Activated T-helper 1 cell treated with anti-CD3 and anti-CD28 coated beads, Interleukin-2, amount 50 U/mL, for 16 hours (primary cell): ENCODE data around the gene TEKTIP1.
"Not testable (repeated sequence)": the region's sequence is repeated elsewhere in the genome, so short reads cannot be mapped to it uniquely, and the experiment has no call there.

ENCODE experiments used
- DNase-seq, 2 donors: peaks; one replicate each; pipeline ENCODE4 v3.0.0-alpha.2; 2020; ENCODE audit warnings: low read depth in 1 of 2, low spot score in 1 of 2

Gene TEKTIP1

DNA sequence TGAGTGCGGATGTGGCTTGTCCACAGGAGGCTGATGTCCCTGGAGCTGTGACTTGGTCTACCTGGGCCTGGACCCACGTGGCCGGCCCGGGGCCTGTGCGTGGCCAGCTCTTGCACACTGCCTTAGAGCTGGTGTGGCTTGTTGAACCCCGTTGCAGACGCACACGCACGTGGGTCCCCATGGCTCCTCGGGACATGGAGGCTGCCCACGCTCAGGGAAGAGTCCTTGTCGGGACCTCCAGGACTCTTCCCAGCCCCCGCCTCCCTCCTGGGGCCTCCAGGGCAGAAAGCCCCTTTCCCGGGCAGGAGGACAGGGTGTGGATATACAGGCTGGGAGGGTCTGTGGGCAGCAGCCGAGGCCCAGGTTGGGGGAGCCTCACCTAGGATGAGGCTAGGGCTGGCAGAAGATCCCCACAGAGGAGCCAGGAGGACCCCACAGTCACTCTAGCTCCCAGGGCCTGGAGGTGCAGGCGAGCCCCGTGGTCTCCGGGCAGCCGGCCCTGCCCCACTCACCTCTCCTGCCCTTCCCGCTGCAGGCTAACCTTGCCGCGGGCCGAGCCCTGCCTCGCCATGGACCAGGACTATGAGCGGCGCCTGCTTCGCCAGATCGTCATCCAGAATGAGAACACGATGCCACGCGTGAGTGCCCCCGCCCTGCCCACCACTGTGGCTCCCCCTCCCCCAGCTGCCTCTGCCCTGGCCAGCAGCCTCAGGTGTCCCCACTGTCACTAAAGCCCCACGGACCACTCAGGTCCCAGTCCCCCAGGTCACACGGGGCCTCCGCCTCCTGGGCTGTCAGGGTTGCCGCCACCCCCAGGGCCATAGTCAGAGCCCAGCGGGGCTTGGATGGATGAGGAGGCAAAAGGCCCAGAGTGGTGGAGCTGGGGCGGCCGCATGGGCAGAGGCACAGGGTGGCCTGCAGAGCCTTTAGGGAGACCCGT lies 16.3 kb upstream of the TEKTIP1 start:
- no peak for DNase-seq

DNA sequence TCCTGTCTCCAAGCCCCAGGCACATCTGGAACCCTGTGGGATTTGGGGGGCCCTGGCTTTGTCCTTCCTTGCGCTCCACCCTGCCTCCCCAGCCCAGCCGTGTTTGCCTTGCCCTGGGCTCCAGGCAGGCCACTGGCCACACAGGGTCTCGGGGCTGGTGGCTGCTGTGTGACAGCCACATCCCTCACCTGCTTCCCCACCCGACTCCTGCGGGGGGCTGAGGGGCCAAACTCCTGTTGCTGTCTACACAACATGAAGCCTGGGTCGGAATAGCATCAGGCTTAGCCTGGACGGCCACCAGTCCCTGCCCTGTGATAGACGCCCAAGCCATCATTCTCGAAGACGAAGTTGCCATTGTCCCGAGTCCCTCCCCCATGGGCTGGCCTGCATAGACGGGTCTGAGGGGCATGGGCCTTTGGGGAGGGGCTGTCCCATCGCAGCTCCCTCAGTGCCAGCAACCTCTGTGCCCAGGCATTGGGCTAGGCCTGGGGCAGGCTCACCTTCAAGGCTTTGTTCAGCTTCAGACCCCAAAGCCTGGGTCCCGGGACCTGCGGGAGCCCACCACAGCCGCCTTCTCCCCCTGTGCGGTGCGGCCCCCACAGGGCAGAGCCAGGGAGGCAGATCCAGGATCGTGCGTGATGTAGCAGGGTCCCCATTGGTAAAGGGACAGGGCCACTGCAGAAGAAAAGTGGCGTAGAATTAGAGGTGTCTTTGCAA lies 15.5 kb upstream of the TEKTIP1 start:
- DNase-seq: no peak

DNA sequence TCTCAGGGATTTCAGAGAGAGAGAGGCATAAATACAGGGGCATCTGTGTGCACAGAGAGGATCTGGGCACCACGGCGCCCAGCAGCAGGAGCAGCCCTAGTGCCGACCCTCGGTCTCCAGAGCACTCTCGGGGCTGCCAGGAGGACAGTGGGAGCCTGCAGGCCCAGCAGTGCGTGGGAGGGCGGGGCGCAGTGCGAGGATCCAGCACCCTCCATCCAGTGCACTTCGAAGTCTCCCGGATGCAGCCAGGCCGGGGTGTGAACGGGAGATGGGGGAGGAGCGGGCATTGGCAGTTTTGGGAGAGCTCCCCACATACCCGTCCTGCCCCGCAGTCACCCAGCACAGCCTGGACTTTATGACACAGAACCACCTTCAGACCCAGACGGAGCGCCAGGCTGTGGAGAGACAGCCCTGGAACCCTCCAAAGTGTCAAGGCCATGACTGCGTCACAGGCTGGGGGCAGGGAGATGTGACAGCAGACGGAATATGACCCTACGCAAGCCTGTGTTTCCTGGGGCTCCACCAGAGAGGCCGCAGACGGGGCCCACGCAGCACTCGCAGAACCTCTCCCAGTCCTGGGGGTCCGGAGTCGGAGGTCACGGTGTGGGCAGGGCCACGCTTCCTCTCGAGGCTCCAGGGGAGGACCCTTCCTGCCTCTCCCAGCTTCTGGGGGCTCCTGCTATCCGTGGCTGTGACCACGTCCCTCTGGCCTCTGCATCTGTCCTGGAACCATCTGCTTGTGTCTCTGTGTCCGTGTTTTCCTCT lies 14.7 kb upstream of the TEKTIP1 start:
- no peak for DNase-seq

DNA sequence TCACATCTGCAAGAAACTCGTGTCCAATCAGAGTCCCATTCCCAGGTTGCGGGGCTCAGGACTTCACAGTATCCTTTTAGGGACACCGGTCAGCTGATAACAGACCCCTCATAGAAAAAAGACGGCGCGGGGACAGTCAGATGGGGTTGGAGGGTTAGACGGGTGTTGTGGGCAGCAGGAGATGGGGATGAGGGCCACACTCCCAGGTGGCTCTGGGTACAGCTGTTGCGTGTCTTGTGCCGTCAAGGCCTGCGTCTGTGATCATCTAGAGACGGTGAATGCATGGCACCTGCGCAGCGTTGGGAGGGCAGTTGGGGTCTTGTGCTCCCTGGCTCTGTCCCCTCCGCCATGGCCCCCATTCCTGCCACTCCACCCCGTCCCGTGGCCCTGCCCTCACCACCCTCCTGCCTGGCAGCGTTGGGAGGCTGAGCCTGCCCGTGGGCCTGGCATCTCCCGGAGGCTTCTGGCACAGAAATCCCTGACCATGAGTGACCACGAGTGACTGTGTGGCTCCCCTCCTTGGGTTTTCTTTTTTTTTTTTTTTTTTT lies 14.0 kb upstream of the TEKTIP1 start:
- no peak for DNase-seq

DNA sequence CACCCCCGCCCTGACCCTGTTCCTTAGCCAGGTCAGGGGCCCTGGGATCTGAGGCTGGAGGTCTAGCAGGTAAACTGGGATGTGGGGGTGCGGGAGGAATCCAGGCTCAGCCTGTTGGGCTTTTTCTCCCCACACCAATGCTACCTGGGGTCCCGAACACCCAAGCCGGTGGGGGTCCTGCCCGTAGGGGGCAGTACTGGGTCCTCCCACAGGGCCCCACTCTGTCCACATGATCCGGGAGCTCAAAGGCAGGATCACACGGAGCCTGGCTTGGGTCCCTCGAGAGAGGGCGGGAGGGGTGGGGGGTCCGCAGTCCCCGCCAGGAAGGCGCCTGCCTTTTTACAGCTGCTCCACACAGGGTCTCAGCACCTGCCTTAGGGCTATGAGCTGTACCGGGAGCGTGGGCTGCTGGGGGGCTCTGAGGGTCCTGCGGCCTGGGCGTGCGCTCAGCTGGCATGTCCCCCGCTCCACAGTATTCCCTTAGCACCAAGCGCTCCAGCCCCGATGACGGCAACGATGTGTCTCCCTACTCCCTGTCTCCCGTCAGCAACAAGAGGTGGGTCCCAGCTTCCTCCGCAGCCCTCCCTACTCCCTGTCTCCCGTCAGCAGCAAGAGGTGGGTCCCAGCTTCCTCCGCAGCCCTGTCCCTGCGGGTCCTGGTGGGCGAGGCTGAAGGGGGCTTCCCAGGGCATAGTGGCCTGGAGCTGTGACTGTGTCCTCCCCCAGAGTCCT lies 12.3 kb upstream of the TEKTIP1 start:
- DNase-seq: no peak

DNA sequence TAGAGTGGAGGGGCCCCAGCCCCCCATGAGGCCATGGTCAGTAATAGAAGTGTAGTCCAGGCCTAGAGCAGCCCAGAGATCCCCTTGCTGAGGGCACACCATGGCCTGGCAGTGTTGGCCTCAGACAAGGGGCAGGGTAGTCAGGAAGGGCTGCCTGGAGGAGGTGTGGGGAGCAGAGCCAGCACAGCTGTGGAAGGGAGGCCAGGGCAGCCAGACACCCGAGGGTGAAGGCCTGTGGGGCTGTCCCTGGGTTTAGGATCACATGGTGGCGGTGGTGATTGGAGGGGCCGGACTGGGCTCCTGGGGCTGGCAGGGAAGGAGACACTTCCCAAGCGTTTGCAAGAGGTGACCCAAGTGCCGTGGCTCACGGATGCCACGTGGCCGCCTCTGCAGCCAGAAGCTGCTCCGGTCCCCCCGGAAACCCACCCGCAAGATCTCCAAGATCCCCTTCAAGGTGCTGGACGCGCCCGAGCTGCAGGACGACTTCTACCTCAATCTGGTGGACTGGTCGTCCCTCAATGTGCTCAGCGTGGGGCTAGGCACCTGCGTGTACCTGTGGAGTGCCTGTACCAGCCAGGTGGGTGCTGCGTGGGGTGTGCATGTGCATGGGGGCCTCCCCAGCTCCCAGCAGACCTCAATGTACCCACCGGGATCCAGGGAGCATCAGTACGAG lies 11.6 kb upstream of the TEKTIP1 start:
- DNase-seq: no peak

DNA sequence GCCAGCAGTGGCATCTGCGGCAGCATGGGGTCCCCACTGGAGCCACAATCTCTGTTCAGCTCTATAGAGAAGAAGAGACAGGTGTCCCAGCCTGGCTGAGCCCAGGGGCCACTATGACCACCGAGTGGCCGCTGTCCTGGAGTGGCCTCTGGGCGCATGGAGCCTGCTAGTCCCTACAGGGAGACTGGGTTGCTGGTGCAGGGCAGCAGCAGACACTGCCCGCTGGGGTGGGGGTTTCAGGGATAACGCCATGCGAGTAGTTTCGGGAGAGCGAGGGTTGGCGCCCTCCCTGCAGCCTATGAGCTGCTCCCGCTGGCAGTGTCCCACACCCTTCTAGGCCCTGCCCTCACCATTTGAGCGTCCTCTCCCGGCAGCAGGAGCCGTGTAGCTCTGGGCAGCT lies 10.9 kb upstream of the TEKTIP1 start:
- no peak for DNase-seq

DNA sequence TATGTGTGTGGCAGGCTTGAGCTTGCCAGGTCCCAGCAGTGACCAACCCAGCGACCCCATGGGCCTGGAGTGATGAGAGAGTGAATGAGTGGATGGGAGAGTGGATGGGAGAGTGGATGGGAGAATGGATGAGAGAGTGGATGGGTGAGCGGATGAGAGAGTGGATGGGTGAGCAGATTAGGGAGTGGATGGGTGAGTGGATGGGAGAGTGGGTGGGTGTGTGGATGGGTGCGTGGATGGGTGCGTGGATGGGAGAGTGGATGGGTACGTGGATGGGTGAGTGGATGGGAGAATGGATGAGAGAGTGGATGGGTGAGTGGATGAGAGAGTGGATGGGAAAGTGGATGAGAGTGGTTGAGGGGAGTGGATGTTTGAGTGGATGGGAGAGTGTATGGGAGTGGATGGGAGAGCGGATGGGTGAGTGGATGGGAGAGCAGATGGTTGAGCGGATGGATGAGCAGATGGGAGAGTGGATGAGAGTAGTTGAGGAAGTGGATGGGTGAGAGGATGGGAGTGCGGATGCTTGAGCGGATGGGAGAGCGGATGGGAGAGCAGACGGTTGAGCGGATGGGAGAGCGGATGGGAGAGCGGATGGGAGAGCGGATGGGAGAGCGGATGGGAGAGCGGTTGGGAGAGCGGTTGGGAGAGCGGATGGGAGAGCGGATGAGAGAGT lies 10.3 kb upstream of the TEKTIP1 start:
- no peak for DNase-seq

DNA sequence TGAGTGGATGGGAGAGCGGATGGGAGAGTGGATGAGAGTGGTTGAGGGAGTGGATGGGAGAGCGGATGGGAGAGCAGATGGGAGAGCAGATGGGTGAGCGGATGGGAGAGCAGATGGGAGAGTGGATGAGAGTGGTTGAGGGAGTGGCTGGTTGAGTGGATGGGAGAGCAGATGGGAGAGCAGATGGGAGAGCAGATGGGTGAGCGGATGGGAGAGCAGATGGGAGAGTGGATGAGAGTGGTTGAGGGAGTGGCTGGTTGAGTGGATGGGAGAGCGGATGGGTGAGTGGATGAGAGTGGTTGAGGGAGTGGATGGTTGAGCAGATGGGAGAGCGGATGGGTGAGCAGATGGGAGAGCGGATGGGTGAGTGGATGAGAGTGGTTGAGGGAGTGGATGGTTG lies 9.7 kb upstream of the TEKTIP1 start:
- DNase-seq: not testable (repeated sequence)

DNA sequence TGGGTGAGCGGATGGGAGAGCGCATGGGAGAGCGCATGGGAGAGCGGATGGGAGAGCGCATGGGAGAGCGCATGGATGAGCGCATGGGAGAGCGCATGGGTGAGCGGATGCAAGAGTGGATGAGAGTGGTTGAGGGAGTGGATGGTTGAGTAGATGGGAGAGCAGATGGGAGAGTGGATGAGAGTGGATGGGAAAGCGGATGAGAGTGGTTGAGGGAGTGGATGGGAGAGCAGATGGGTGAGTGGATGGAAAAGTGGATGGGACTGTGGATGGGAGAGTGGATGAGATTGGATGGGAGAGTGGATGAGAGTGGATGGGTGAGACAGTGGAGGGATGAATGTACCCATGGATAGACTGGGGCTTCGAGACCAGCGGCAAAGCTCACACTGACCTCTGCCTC lies 8.6 kb upstream of the TEKTIP1 start:
- no peak for DNase-seq

DNA sequence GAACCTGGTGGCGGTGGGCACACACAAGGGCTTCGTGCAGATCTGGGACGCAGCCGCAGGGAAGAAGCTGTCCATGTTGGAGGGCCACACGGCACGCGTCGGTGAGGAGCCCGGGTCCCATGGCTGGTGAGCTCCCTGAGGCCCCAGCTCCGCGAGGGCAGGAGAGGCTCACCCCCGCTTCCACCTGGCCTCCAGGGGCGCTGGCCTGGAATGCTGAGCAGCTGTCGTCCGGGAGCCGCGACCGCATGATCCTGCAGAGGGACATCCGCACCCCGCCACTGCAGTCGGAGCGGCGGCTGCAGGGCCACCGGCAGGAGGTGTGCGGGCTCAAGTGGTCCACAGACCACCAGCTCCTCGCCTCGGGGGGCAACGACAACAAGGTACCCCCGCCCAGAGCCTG lies 7.3 kb upstream of the TEKTIP1 start:
- no peak for DNase-seq

DNA sequence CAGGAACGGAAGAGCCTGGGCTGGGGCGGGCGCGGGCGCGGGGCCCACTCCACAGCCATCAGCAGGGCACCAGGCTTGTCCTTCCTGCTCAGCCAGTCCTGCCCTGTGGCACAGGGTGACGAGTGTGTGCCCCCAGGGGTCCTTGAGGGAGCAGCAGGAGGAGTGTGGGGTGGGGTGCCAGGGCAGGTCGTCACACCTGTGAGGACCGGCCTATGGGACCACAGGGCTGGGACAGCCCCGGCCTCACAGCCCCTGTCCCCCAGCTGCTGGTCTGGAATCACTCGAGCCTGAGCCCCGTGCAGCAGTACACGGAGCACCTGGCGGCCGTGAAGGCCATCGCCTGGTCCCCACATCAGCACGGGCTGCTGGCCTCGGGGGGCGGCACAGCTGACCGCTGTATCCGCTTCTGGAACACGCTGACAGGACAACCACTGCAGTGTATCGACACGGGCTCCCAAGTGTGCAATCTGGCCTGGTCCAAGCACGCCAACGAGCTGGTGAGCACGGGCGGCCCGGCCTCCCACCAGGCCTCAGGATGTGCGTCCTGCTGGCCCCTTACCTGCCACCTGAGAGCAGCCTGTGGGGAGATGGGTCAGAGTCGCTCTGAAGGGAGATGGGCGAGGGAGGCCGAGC lies 6.7 kb upstream of the TEKTIP1 start:
- no peak for DNase-seq

DNA sequence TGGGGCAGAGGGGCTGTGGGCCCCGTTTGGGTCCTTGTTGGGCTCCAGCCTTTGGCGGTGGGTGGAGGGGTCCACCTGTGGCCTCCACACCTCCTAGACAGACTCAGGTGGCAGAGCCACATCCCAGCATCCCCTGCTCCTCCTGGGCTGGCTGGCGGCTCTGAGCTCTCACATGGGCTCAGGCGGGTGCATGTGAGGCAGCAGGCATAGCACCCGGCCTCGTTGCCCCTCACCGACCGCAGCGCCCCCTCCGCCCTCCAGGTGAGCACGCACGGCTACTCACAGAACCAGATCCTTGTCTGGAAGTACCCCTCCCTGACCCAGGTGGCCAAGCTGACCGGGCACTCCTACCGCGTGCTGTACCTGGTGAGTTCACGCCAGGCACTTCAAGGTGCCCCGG lies 5.9 kb upstream of the TEKTIP1 start:
- no peak for DNase-seq

DNA sequence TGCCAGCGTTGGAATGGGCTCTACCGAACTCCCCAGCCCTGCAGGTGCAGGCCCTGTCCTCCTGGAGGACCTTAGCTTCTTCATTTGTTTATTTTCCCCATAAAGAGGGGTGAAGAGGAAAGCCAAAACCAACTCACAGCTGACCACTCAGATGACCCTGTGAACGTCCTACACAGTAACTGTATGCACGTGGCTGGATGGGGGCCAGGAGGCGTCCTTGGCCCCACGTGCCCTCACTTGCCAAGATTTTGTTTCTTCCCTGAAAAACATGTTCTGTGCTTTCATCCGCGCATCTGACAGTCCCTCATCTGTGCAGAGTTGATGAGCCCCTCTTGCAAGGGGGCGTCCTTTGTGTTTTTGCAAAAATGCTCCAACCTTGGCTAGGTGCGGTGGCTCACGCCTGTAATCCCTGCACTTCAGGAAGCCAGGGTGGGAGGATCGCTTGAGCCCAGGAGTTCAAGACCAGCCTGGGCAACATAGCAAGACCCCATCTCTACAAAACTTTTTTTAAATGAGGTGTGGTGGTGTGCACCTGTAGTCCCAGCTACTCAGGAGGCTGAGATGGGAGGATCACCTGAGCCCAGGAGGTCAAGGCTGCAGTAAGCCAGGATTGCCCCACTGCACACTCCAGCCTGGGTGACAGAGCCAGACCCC lies 5.3 kb upstream of the TEKTIP1 start:
- DNase-seq: no peak

DNA sequence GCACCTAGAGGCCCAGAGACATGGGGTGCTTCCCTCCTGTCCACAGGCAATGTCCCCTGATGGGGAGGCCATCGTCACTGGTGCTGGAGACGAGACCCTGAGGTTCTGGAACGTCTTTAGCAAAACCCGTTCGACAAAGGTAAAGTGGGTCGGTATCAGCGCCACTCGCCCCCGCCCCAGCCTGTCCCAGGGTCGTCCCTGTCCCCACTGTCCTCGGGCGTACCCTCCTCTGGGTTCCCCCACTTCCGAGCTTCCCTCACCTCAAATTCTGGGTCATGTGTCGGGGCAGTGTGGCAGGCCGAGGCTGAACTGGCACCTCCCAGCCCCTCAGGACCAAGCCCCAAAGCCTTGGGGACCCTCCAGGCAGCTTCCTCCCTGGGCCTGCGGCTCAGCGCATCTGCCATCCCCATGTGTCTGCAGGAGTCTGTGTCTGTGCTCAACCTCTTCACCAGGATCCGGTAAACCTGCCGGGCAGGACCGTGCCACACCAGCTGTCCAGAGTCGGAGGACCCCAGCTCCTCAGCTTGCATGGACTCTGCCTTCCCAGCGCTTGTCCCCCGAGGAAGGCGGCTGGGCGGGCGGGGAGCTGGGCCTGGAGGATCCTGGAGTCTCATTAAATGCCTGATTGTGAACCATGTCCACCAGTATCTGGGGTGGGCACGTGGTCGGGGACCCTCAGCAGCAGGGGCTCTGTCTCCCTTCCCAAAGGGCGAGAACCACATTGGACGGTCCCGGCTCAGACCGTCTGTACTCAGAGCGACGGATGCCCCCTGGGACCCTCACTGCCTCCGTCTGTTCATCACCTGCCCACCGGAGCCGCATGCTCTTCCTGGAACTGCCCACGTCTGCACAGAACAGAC lies 4.4 kb upstream of the TEKTIP1 start:
- no peak for DNase-seq

DNA sequence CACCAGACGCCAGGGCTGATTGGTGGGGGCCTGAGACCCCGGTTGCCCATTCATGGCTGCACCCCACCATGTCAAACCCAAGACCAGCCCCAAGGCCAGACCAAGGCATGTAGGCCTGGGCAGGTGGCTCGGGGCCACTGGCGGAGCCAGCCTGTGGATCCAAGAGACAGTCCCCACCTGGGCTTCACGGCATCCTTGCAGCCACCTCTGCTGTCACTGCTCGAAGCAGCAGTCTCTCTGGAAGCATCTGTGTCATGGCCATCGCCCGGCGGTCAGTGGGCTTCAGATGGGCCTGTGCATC lies 3.8 kb upstream of the TEKTIP1 start:
- DNase-seq: no peak

DNA sequence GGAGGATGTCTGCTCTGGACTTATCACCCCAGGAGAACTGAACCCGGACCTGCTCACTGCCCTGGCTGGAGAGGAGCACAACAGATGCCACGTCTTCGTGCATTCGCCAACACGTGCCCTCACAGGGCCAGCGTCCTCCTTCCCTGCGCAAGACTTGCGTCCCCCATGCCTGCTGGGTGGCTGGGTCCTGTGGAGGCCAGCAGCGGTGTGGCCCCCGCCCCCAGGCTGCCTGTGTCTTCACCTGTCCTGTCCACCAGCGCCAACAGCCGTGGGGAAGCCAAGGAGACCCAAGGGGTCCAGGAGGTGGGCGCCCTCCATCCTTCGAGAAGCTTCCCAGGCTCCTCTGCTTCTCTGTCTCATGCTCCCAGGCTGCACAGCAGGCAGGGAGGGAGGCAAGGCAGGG lies 3.4 kb upstream of the TEKTIP1 start:
- DNase-seq: no peak

DNA sequence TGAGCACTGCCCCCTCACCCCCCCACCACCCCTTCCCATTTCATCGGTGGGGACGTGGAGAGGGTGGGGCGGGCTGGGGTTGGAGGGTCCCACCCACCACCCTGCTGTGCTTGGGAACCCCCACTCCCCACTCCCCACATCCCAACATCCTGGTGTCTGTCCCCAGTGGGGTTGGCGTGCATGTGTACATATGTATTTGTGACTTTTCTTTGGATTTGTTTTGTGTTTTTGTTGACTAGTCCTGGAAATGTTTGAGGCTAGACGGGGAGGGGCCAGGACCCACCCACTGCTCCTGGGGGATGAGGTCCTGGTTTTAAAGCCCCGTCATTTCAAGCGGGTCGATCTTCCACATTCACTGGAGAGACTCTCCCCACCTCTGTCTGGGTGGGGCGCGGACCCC lies 3.0 kb upstream of the TEKTIP1 start:
- DNase-seq: no peak
